ENCODE results near the gene IL17REL.

The IL17REL gene

GRCh38 chr22:50012211-50013181 is at the start of gene IL17REL:
Gene IL17REL (minus strand): TSS chr22:50012765. CDS start chr22:50012646, 119 bp downstream.
- no peak within 1 kb of the TSS for H3K4me3 ChIP-seq
- H3K9ac ChIP-seq (ENCODE audit: insufficient read length): no peak within 1 kb of the TSS
- TF ChIP-seq FOXP2 (optimal IDR thresholded peaks at IDR 0.05; ENCODE audit: control extremely low read depth, extremely low read length, insufficient read depth) (no peak), EZH2 (IDR thresholded peaks at IDR 0.05) (no peak), POLR2AphosphoS5 (IDR thresholded peaks at IDR 0.05; ENCODE audit: borderline replicate concordance, low read depth, low read length) (no peak)
- no peaks in the 10 kb centered on the region for H3K36me3 ChIP-seq (ENCODE audit: insufficient read depth, low read length)
- DNase-seq (ENCODE audit: low read depth, low spot score): no peak
- no peaks in the 10 kb centered on the region for H3K9me3 ChIP-seq (ENCODE audit: low read depth, low read length)
- no peak within 1 kb of the TSS for H3K27ac ChIP-seq

GRCh38 chr22:50061824-50062355 is 49.3 kb upstream of the IL17REL start:
- H3K36me3 ChIP-seq (ENCODE audit: insufficient read depth, low read length): no peaks in the 10 kb centered on the region
- DNase-seq (ENCODE audit: low read depth, low spot score): no peak
- H3K27ac ChIP-seq: no peak overlapping the region
- H3K4me3 ChIP-seq: no peak overlapping the region
- H3K9ac ChIP-seq (ENCODE audit: insufficient read length): no peak overlapping the region
- TF ChIP-seq EZH2 (IDR thresholded peaks at IDR 0.05) (no peak), POLR2AphosphoS5 (IDR thresholded peaks at IDR 0.05; ENCODE audit: borderline replicate concordance, low read depth, low read length) (no peak), FOXP2 (optimal IDR thresholded peaks at IDR 0.05; ENCODE audit: control extremely low read depth, extremely low read length, insufficient read depth) (no peak)
- H3K9me3 ChIP-seq (ENCODE audit: low read depth, low read length): no peaks in the 10 kb centered on the region

- H3K36me3 ChIP-seq (ENCODE audit: insufficient read depth, low read length): no peaks in the 10 kb centered on the region
- no peak overlapping the region for H3K9ac ChIP-seq (ENCODE audit: insufficient read length)
Measured at GRCh38 chr22:50061141-50061823, 48.7 kb upstream of the IL17REL start.

GRCh38 chr22:50060441-50061140 is 48.0 kb upstream of the IL17REL start:
- Histone ChIP-seq H3K9me3 (ENCODE audit: low read depth, low read length) (no peaks in the 10 kb centered on the region), H3K4me3 (no peak overlapping the region), H3K27ac (no peak overlapping the region), H3K9ac (ENCODE audit: insufficient read length) (no peak overlapping the region), H3K36me3 (ENCODE audit: insufficient read depth, low read length) (no peaks in the 10 kb centered on the region)
- no peak for DNase-seq (ENCODE audit: low read depth, low spot score)
- TF ChIP-seq FOXP2 (optimal IDR thresholded peaks at IDR 0.05; ENCODE audit: control extremely low read depth, extremely low read length, insufficient read depth) (no peak), POLR2AphosphoS5 (IDR thresholded peaks at IDR 0.05; ENCODE audit: borderline replicate concordance, low read depth, low read length) (no peak), EZH2 (IDR thresholded peaks at IDR 0.05) (no peak)

More at GRCh38 chr22:50061141-50061823, 48.7 kb upstream of the IL17REL start:
- Histone ChIP-seq H3K9me3 (ENCODE audit: low read depth, low read length) (no peaks in the 10 kb centered on the region), H3K27ac (no peak overlapping the region), H3K4me3 (no peak overlapping the region)
- no peak for TF ChIP-seq POLR2AphosphoS5 (IDR thresholded peaks at IDR 0.05; ENCODE audit: borderline replicate concordance, low read depth, low read length)
- no peak for TF ChIP-seq FOXP2 (optimal IDR thresholded peaks at IDR 0.05; ENCODE audit: control extremely low read depth, extremely low read length, insufficient read depth)
- TF ChIP-seq EZH2 (IDR thresholded peaks at IDR 0.05): no peak
- no peak for DNase-seq (ENCODE audit: low read depth, low spot score)

- Histone ChIP-seq H3K36me3 (ENCODE audit: insufficient read depth, low read length) (no peaks in the 10 kb centered on the region), H3K9me3 (ENCODE audit: low read depth, low read length) (no peaks in the 10 kb centered on the region), H3K4me3 (no peak overlapping the region), H3K27ac (no peak overlapping the region), H3K9ac (ENCODE audit: insufficient read length) (no peak overlapping the region)
- no peak for TF ChIP-seq FOXP2 (optimal IDR thresholded peaks at IDR 0.05; ENCODE audit: control extremely low read depth, extremely low read length, insufficient read depth)
- no peak for TF ChIP-seq EZH2 (IDR thresholded peaks at IDR 0.05)
- no peak for DNase-seq (ENCODE audit: low read depth, low spot score)
Measured at GRCh38 chr22:50059881-50060262, 47.3 kb upstream of the IL17REL start.

GRCh38 chr22:50058906-50059880 is 46.6 kb upstream of the IL17REL start:
- no peak for DNase-seq (ENCODE audit: low read depth, low spot score)
- TF ChIP-seq EZH2 (IDR thresholded peaks at IDR 0.05): no peak
- TF ChIP-seq POLR2AphosphoS5 (IDR thresholded peaks at IDR 0.05; ENCODE audit: borderline replicate concordance, low read depth, low read length): no peak
- TF ChIP-seq FOXP2 (optimal IDR thresholded peaks at IDR 0.05; ENCODE audit: control extremely low read depth, extremely low read length, insufficient read depth): no peak
- H3K36me3 ChIP-seq (ENCODE audit: insufficient read depth, low read length): no peaks in the 10 kb centered on the region
- H3K4me3 ChIP-seq: peak overlapping the region; percentile 14
- no peak overlapping the region for H3K27ac ChIP-seq
- H3K9ac ChIP-seq (ENCODE audit: insufficient read length): no peak overlapping the region
- no peaks in the 10 kb centered on the region for H3K9me3 ChIP-seq (ENCODE audit: low read depth, low read length)
